NCI-H510A treated with DMSO at 0.1 percent for 48 hours (cell line): ENCODE measurements around the gene MAPRE3.

Experiments
- DNase-seq: peaks from one replicate; lab custom pipeline; 2025; lab: John Stamatoyannopoulos, UW

MAPRE3 gene

GRCh38 chr2:26950246-26950645 lies 20.2 kb upstream of the MAPRE3 start:
- no peak for DNase-seq

GRCh38 chr2:26951236-26951635 lies 19.2 kb upstream of the MAPRE3 start:
- DNase-seq, result no peak

- no peak for DNase-seq
These were observed 18.1 kb upstream of the MAPRE3 start for GRCh38 chr2:26952374-26952773.

- DNase-seq, result no peak
These were observed 16.3 kb upstream of the MAPRE3 start for GRCh38 chr2:26954135-26954534.

GRCh38 chr2:26957041-26957440 lies 13.4 kb upstream of the MAPRE3 start:
- DNase-seq, result no peak

- DNase-seq, result no peak
These were observed 12.9 kb upstream of the MAPRE3 start for GRCh38 chr2:26957534-26957933.

GRCh38 chr2:26959331-26959730 lies 11.1 kb upstream of the MAPRE3 start:
- no peak for DNase-seq

GRCh38 chr2:26964446-26965130 lies 5.8 kb upstream of the MAPRE3 start:
- DNase-seq, result no peak

GRCh38 chr2:26968001-26968400 lies 2.4 kb upstream of the MAPRE3 start:
- DNase-seq, result no peak

- DNase-seq, result no peak
These were observed 1.2 kb upstream of the MAPRE3 start for GRCh38 chr2:26969077-26969844.

- DNase-seq, result peak; percentile 3
These were observed 641 bp downstream of the MAPRE3 start for GRCh38 chr2:26970928-26971627.

- no peak for DNase-seq
These were observed 1.7 kb downstream of the MAPRE3 start for GRCh38 chr2:26971911-26972786.

- DNase-seq, result no peak
These were observed 3.9 kb downstream of the MAPRE3 start for GRCh38 chr2:26974352-26974751.

GRCh38 chr2:26975102-26975501 lies 4.7 kb downstream of the MAPRE3 start:
- DNase-seq, result no peak

- DNase-seq, result no peak
These were observed 5.2 kb downstream of the MAPRE3 start for GRCh38 chr2:26975656-26976055.

- no peak for DNase-seq
These were observed 5.8 kb downstream of the MAPRE3 start for GRCh38 chr2:26976237-26976636.

- no peak for DNase-seq
These were observed 6.6 kb downstream of the MAPRE3 start for GRCh38 chr2:26977012-26977411.

GRCh38 chr2:26978061-26978596 lies 7.7 kb downstream of the MAPRE3 start:
- DNase-seq, result peak; percentile 59

GRCh38 chr2:26979741-26980140 lies 9.3 kb downstream of the MAPRE3 start:
- DNase-seq, result no peak

- DNase-seq, result no peak
These were observed 10.5 kb downstream of the MAPRE3 start for GRCh38 chr2:26980971-26981370.

GRCh38 chr2:26982102-26982742 lies 11.8 kb downstream of the MAPRE3 start:
- DNase-seq, result peak; percentile 66
